H9 (cell line): ENCODE data around the gene IGLON5. TPM values are rescaled to one million over a fixed set of nuclear protein-coding genes. Genes with fewer than 3 reads are reported as not detected.
A peak's percentile ranks its signal among the peaks of the same experiment; 100 is the strongest.

Source experiments
- DNase-seq: peaks from one replicate; pipeline ENCODE4 v3.0.0-alpha.2; 2017
- H2AFZ ChIP-seq: one replicate; pipeline ENCODE4 v1.6.1; 2013; ENCODE audit warnings: mild to moderate bottlenecking, low read length, control low read depth, moderate library complexity
- H2AK5ac ChIP-seq: 2 replicates; pipeline ENCODE4 v1.6.1; 2013; ENCODE audit warnings: low read length, control low read depth, mixed read lengths; ENCODE audit not compliant: insufficient read length
- H2BK120ac ChIP-seq: one replicate; pipeline ENCODE4 v1.6.1; 2013; ENCODE audit warnings: low read depth, mild to moderate bottlenecking, low read length, control low read depth, inconsistent platforms; ENCODE audit not compliant: poor library complexity, severe bottlenecking
- H2BK12ac ChIP-seq: 2 replicates; pipeline ENCODE4 v1.6.1; 2013; ENCODE audit warnings: low read length, control low read depth, mixed read lengths, low read depth; ENCODE audit not compliant: insufficient read length
- H2BK15ac ChIP-seq: 2 replicates; pipeline ENCODE4 v1.6.1; 2013; ENCODE audit warnings: low read depth, low read length, control low read depth
- H2BK20ac ChIP-seq: one replicate; pipeline ENCODE4 v1.6.1; 2013; ENCODE audit warnings: low read depth, mild to moderate bottlenecking, low read length, control low read depth, inconsistent platforms; ENCODE audit not compliant: poor library complexity, severe bottlenecking
- H2BK5ac ChIP-seq: 2 replicates; pipeline ENCODE4 v1.6.1; 2013; ENCODE audit warnings: low read length, control low read depth, mixed read lengths; ENCODE audit not compliant: insufficient read length
- H3K14ac ChIP-seq: 2 replicates; pipeline ENCODE4 v1.6.1; 2013; ENCODE audit warnings: low read length, control low read depth; ENCODE audit not compliant: insufficient read depth
- H3K18ac ChIP-seq: 2 replicates; pipeline ENCODE4 v1.6.1; 2013; ENCODE audit warnings: low read depth, mild to moderate bottlenecking, mixed read lengths, low read length, control low read depth; ENCODE audit not compliant: insufficient read length
- H3K23ac ChIP-seq: 2 replicates; pipeline ENCODE4 v1.6.1; 2013; ENCODE audit warnings: low read length, control low read depth, mixed read lengths, low read depth; ENCODE audit not compliant: insufficient read length
- H3K23me2 ChIP-seq: 2 replicates; pipeline ENCODE4 v1.6.1; 2013; ENCODE audit warnings: low read depth, mild to moderate bottlenecking, mixed read lengths, low read length, control low read depth; ENCODE audit not compliant: insufficient read length, poor library complexity, severe bottlenecking
- H3K27ac ChIP-seq: 2 replicates; pipeline ENCODE4 v1.5.1; 2013; ENCODE audit warnings: low read length, control low read depth, mixed read lengths, low read depth; ENCODE audit not compliant: insufficient read length
- H3K27me3 ChIP-seq: 2 replicates; pipeline ENCODE4 v1.6.1; 2013; ENCODE audit warnings: low read length, control low read depth, inconsistent platforms; ENCODE audit not compliant: insufficient read depth
- H3K4ac ChIP-seq: 2 replicates; pipeline ENCODE4 v1.6.1; 2013; ENCODE audit warnings: low read depth, mild to moderate bottlenecking, control low read depth, inconsistent platforms, low read length, moderate library complexity
- H3K4me1 ChIP-seq: 2 replicates; pipeline ENCODE4 v1.6.1; 2013; ENCODE audit warnings: low read length, control low read depth, inconsistent platforms; ENCODE audit not compliant: insufficient read depth
- H3K4me2 ChIP-seq: 2 replicates; pipeline ENCODE4 v1.6.1; 2013; ENCODE audit warnings: low read length, control low read depth, mixed read lengths; ENCODE audit not compliant: insufficient read length, insufficient read depth
- H3K56ac ChIP-seq: 2 replicates; pipeline ENCODE4 v1.6.1; 2013; ENCODE audit warnings: low read depth, mild to moderate bottlenecking, mixed read lengths, low read length, control low read depth; ENCODE audit not compliant: insufficient read length
- H3K79me1 ChIP-seq: 2 replicates; pipeline ENCODE4 v1.6.1; 2013; ENCODE audit warnings: low read depth, mild to moderate bottlenecking, moderate library complexity, low read length, control low read depth, inconsistent platforms; ENCODE audit not compliant: insufficient read depth, poor library complexity, severe bottlenecking
- H3K79me2 ChIP-seq: 2 replicates; pipeline ENCODE4 v1.6.1; 2013; ENCODE audit warnings: low read length, control low read depth, inconsistent platforms; ENCODE audit not compliant: insufficient read depth
- H3K9ac ChIP-seq: 2 replicates; pipeline ENCODE4 v1.6.1; 2013; ENCODE audit warnings: low read length, control low read depth, mixed read lengths; ENCODE audit not compliant: insufficient read length; ENCODE audit errors: extremely low read depth
- H3K9me3 ChIP-seq: one replicate; pipeline ENCODE4 v1.6.1; 2013; ENCODE audit warnings: low read depth, low read length, inconsistent platforms; ENCODE audit not compliant: control insufficient read depth
- H3T11ph ChIP-seq: one replicate; pipeline ENCODE4 v1.6.1; 2013; ENCODE audit warnings: mild to moderate bottlenecking, low read length, control low read depth, inconsistent platforms
- H4K20me1 ChIP-seq: one replicate; pipeline ENCODE4 v1.6.1; 2013; ENCODE audit not compliant: control insufficient read depth, insufficient read length, insufficient read depth
- H4K5ac ChIP-seq: 2 replicates; pipeline ENCODE4 v1.6.1; 2013; ENCODE audit warnings: low read depth, mild to moderate bottlenecking, mixed read lengths, low read length, control low read depth; ENCODE audit not compliant: insufficient read length
- H4K8ac ChIP-seq: replicated peaks from 2 replicates; pipeline ENCODE4 v1.6.1; 2013; ENCODE audit warnings: low read length, control low read depth, mixed read lengths, low read depth; ENCODE audit not compliant: insufficient read length
- H4K91ac ChIP-seq: 2 replicates; pipeline ENCODE4 v1.6.1; 2013; ENCODE audit warnings: low read depth, mild to moderate bottlenecking, moderate library complexity, mixed read lengths, low read length, control low read depth; ENCODE audit not compliant: insufficient read length
- H3K27ac Mint-ChIP-seq, 3 experiments: 2 replicates in 2 of 3; 3 replicates in 1 of 3; pipeline ENCODE4 v1.8.0; 2020 to 2021; ENCODE audit warnings: mixed read lengths in 3 of 3, mild to moderate bottlenecking in 1 of 3, moderate library complexity in 1 of 3
- H3K27me3 Mint-ChIP-seq: 2 replicates; pipeline ENCODE4 v1.8.0; 2021; ENCODE audit warnings: low read depth, mild to moderate bottlenecking, moderate library complexity, mixed read lengths
- H3K36me3 Mint-ChIP-seq, 3 experiments: 2 replicates in 2 of 3; 3 replicates in 1 of 3; pipeline ENCODE4 v1.8.0; 2020 to 2021; ENCODE audit warnings: low read depth in 3 of 3, mixed read lengths in 3 of 3; ENCODE audit not compliant: insufficient read depth in 1 of 3
- H3K4me1 Mint-ChIP-seq, 2 experiments: 2 replicates each; pipeline ENCODE4 v1.8.0; 2020; ENCODE audit warnings: mixed read lengths in 2 of 2
- H3K4me3 Mint-ChIP-seq, 2 experiments: 2 replicates in 1 of 2; 3 replicates in 1 of 2; pipeline ENCODE4 v1.8.0; 2020 to 2021; ENCODE audit warnings: mild to moderate bottlenecking in 2 of 2, mixed read lengths in 2 of 2, moderate library complexity in 1 of 2
- H3K9me3 Mint-ChIP-seq, 2 experiments: 2 replicates in 1 of 2; 3 replicates in 1 of 2; pipeline ENCODE4 v1.8.0; 2020; ENCODE audit warnings: mild to moderate bottlenecking in 2 of 2, mixed read lengths in 2 of 2, moderate library complexity in 1 of 2
- WGBS: extraction: QIAGEN DNeasy Blood & Tissue Kit; methylation state at CpG from one replicate; pipeline ENCODE4 v1.1.7; 2013; ENCODE audit warnings: missing lambda C conversion rate, low lambda C conversion rate, mixed read lengths; ENCODE audit not compliant: insufficient read length; ENCODE audit errors: extremely low coverage; 5-methylcytosine and 5-hydroxymethylcytosine counted together
- total RNA-seq: library from RNA; stranded (reverse); gene quantifications from 2 replicates; pipeline ENCODE4 v1.2.1, GENCODE V29; 2021
- TF ChIP-seq, protein P1 (sequence below): fragments of 200-600 bp; sonication (generic); conservative IDR thresholded peaks from 3 replicates; pipeline ENCODE4 v1.8.0; 2021; ENCODE audit warnings: antibody characterized with exemption, mild to moderate bottlenecking

The IGLON5 gene
- total RNA-seq, 1 experiment from 2014 or later = 41.4 TPM

DNA sequence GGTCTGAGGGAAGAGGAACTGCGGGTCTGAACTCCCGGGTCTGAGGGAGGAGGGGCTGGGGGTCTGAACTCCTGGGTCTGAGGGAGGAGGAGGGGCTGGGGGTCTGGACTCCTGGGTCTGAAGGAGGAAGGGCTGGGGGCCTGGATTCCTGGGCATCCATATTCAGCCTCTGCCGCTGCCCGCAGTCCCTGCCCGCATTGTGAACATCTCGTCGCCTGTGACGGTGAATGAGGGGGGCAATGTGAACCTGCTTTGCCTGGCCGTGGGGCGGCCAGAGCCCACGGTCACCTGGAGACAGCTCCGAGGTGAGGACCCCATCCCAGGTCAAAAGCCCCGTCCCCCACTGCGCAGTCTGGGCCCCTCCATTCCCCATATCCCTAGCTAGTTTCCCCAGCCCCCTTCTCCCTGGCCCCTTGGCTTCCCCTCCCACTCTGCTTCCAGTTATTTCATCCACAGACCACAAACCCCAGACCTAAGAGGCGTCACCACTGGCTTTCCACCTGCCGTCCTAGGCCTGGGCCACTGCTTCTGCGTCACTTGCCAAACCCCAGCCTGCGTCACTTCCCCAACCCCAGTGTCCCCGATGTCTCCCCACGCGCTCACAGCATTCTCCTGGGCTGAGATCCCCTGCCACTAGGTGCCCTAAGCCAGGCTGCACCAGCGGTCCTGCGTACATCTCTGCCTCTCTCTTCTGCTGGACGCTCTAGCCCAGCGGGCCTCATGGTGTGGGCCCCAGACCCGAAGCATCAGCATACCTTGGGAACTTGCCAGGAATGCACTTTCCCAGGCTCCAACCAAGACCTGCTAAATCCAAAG, 13.9 kb downstream of the IGLON5 start:
- no peaks in the 10 kb centered on the region for H4K20me1 ChIP-seq
- H3K79me2 ChIP-seq = no peaks in the 10 kb centered on the region
- no peak overlapping the region for H3K18ac ChIP-seq
- Mint-ChIP-seq H3K9me3 (no peaks in the 10 kb centered on the region), H3K27ac (peak overlapping the region in 1 of 3 experiments; percentile 6; a peak in 2 of 7 replicates), H3K36me3 (peaks cover 14 to 26% (median 18%) of the 10 kb centered on the region in 3 experiments), H3K4me1 (peaks cover 8 to 18% of the 10 kb centered on the region in 2 experiments), H3K4me3 (no peak overlapping the region), H3K27me3 (peaks cover 5% of the 10 kb centered on the region)
- no peak overlapping the region for H4K8ac ChIP-seq
- H2BK20ac ChIP-seq = no peak overlapping the region
- no peaks in the 10 kb centered on the region for H3K9me3 ChIP-seq
- no peak overlapping the region for H3K23ac ChIP-seq
- H4K91ac ChIP-seq = no peak overlapping the region
- H3K14ac ChIP-seq = no peak overlapping the region
- no peak overlapping the region for H3T11ph ChIP-seq
- no peak overlapping the region for H3K4ac ChIP-seq
- H2AFZ ChIP-seq = no peak overlapping the region
- WGBS = no CpG with 5 or more reads among the region's 26 CpGs
- H3K27me3 ChIP-seq = no peaks in the 10 kb centered on the region
- H3K79me1 ChIP-seq = no peaks in the 10 kb centered on the region
- H3K4me1 ChIP-seq = no peaks in the 10 kb centered on the region; the same call in 1 of the 2 replicates
- H2BK5ac ChIP-seq = no peak overlapping the region
- no peak overlapping the region for H3K4me2 ChIP-seq
- no peak overlapping the region for H2BK15ac ChIP-seq
- no peak overlapping the region for H3K9ac ChIP-seq
- H3K23me2 ChIP-seq = peaks cover 8% of the 10 kb centered on the region
- DNase-seq = no peak
- H3K56ac ChIP-seq = no peak overlapping the region
- TF ChIP-seq, protein P1, sequence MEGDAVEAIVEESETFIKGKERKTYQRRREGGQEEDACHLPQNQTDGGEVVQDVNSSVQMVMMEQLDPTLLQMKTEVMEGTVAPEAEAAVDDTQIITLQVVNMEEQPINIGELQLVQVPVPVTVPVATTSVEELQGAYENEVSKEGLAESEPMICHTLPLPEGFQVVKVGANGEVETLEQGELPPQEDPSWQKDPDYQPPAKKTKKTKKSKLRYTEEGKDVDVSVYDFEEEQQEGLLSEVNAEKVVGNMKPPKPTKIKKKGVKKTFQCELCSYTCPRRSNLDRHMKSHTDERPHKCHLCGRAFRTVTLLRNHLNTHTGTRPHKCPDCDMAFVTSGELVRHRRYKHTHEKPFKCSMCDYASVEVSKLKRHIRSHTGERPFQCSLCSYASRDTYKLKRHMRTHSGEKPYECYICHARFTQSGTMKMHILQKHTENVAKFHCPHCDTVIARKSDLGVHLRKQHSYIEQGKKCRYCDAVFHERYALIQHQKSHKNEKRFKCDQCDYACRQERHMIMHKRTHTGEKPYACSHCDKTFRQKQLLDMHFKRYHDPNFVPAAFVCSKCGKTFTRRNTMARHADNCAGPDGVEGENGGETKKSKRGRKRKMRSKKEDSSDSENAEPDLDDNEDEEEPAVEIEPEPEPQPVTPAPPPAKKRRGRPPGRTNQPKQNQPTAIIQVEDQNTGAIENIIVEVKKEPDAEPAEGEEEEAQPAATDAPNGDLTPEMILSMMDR = no peak
- no peak overlapping the region for H2AK5ac ChIP-seq
- H3K27ac ChIP-seq = no peak overlapping the region
- H2BK12ac ChIP-seq = no peak overlapping the region
- no peak overlapping the region for H2BK120ac ChIP-seq
- H4K5ac ChIP-seq = no peak overlapping the region
